A673 (cell line): ENCODE measurements around the gene ADAMTS2. TPM values are rescaled to one million over a fixed set of nuclear protein-coding genes. Genes with fewer than 3 reads are reported as not detected.

Source experiments
- BruUV-seq: library from RNA; stranded (reverse); fragments of 400-500 nt; replicated peaks from 2 replicates; lab custom pipeline; 2021; lab: Mats Ljungman, UMichigan
- CTCF ChIA-PET: fragments of 300-600 bp; sonication (Branson Sonifier 250); formaldehyde crosslinking; loops from one replicate; lab custom pipeline; 2022; ENCODE audit warnings: antibody characterized with exemption; lab: Charles Lee
- POLR2A ChIA-PET: fragments of 300-600 bp; sonication (Branson Sonifier 250); formaldehyde crosslinking; loops from one replicate; lab custom pipeline; 2022; ENCODE audit warnings: antibody characterized with exemption; ENCODE audit not compliant: low non-redundant PET; lab: Charles Lee
- DNase-seq: peaks from one replicate; pipeline ENCODE4 v3.0.0-alpha.2; 2015; ENCODE audit warnings: low spot score
- H3K27ac ChIP-seq: fragments of 200-600 bp; sonication (generic); 2 replicates; pipeline ENCODE4 v1.5.1; 2016; ENCODE audit warnings: mixed run types, low read depth, mild to moderate bottlenecking, mixed read lengths, antibody characterized with exemption, low read length; ENCODE audit not compliant: poor library complexity, severe bottlenecking
- H3K27me3 ChIP-seq: fragments of 200-600 bp; sonication (generic); replicated peaks from 2 replicates; pipeline ENCODE4 v1.6.1; 2017; ENCODE audit warnings: mixed run types, low read depth, mild to moderate bottlenecking, mixed read lengths, antibody characterized with exemption, low read length; ENCODE audit not compliant: insufficient read depth, poor library complexity
- H3K36me3 ChIP-seq: fragments of 200-600 bp; sonication (generic); 2 replicates; pipeline ENCODE4 v1.6.1; 2016; ENCODE audit warnings: mixed run types, mild to moderate bottlenecking, mixed read lengths, antibody characterized with exemption, low read length; ENCODE audit not compliant: insufficient read depth, poor library complexity, severe bottlenecking
- H3K4me1 ChIP-seq: fragments of 200-600 bp; sonication (generic); 2 replicates; pipeline ENCODE4 v1.6.1; 2017; ENCODE audit warnings: mixed run types, mild to moderate bottlenecking, mixed read lengths, antibody characterized with exemption, low read length; ENCODE audit not compliant: insufficient read depth, poor library complexity, severe bottlenecking
- H3K4me3 ChIP-seq: fragments of 200-600 bp; sonication (generic); 2 replicates; pipeline ENCODE4 v1.5.1; 2016; ENCODE audit warnings: low read depth, mixed run types, mild to moderate bottlenecking, mixed read lengths, low read length; ENCODE audit not compliant: poor library complexity, severe bottlenecking
- H3K9me3 ChIP-seq: fragments of 200-600 bp; sonication (generic); 2 replicates; pipeline ENCODE4 v1.6.1; 2016; ENCODE audit warnings: mixed run types, low read depth, mild to moderate bottlenecking, mixed read lengths, antibody characterized with exemption, low read length; ENCODE audit not compliant: poor library complexity, severe bottlenecking
- EZH2 ChIP-seq: fragments of 200-600 bp; sonication (generic); IDR thresholded peaks from 2 replicates; pipeline ENCODE4 v1.6.1; 2017; ENCODE audit warnings: borderline replicate concordance, low read depth, mild to moderate bottlenecking, mixed read lengths, antibody characterized with exemption, low read length; ENCODE audit not compliant: poor library complexity, severe bottlenecking
- intact Hi-C: fragments of 100-400 bp; cut with micrococcal nuclease; formaldehyde crosslinking; loops from one replicate; pipeline ENCODE4 v1.10.0; 2022; ENCODE audit not compliant: unreplicated experiment
- total RNA-seq: library from RNA; stranded (reverse); gene quantifications from 2 replicates; pipeline ENCODE4 v1.2.3, GENCODE V29; 2021
- TF ChIP-seq, protein P1 (sequence below): fragments of 300-800, 200-600 bp; sonication (generic); conservative IDR thresholded peaks from 2 replicates; pipeline ENCODE4 v1.5.1; 2017; ENCODE audit warnings: low read depth, mild to moderate bottlenecking, antibody characterized with exemption, low read length, moderate library complexity, mixed read lengths

Gene ADAMTS2
- total RNA-seq, 1 experiment from 2014 or later = 0.39 TPM

DNA sequence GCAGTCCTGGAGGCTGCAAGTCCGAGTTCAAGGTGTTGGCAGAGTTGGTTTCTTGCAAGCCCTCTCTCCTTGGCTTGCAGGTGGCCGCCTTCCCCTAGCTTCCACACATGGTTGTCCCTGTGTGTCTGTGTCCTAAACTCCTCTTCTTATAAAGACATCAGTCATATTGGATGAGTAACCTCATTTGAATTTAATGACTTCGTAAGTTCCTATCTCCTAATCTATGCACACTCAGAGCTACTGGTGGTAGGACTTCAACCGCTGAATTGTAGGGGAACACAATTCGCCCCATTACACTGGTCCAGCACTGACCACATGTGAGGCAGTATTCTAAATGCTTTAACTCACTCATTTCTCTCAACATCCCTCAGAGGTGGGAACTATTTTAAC, 25.9 kb upstream of the ADAMTS2 start:
- no peaks in the 10 kb centered on the region for H3K27me3 ChIP-seq
- H3K27ac ChIP-seq = no peak overlapping the region
- ChIA-PET POLR2A (no interaction called here), CTCF (no interaction called here)
- no peaks in the 10 kb centered on the region for H3K36me3 ChIP-seq
- TF ChIP-seq, protein P1, sequence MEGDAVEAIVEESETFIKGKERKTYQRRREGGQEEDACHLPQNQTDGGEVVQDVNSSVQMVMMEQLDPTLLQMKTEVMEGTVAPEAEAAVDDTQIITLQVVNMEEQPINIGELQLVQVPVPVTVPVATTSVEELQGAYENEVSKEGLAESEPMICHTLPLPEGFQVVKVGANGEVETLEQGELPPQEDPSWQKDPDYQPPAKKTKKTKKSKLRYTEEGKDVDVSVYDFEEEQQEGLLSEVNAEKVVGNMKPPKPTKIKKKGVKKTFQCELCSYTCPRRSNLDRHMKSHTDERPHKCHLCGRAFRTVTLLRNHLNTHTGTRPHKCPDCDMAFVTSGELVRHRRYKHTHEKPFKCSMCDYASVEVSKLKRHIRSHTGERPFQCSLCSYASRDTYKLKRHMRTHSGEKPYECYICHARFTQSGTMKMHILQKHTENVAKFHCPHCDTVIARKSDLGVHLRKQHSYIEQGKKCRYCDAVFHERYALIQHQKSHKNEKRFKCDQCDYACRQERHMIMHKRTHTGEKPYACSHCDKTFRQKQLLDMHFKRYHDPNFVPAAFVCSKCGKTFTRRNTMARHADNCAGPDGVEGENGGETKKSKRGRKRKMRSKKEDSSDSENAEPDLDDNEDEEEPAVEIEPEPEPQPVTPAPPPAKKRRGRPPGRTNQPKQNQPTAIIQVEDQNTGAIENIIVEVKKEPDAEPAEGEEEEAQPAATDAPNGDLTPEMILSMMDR = no peak
- TF ChIP-seq EZH2 = no peak
- H3K4me1 ChIP-seq = no peaks in the 10 kb centered on the region
- H3K4me3 ChIP-seq = no peak overlapping the region
- no peaks in the 10 kb centered on the region for H3K9me3 ChIP-seq
- DNase-seq = no peak
- intact Hi-C loops = no loop called here
- no TSS peak for BruUV-seq

DNA sequence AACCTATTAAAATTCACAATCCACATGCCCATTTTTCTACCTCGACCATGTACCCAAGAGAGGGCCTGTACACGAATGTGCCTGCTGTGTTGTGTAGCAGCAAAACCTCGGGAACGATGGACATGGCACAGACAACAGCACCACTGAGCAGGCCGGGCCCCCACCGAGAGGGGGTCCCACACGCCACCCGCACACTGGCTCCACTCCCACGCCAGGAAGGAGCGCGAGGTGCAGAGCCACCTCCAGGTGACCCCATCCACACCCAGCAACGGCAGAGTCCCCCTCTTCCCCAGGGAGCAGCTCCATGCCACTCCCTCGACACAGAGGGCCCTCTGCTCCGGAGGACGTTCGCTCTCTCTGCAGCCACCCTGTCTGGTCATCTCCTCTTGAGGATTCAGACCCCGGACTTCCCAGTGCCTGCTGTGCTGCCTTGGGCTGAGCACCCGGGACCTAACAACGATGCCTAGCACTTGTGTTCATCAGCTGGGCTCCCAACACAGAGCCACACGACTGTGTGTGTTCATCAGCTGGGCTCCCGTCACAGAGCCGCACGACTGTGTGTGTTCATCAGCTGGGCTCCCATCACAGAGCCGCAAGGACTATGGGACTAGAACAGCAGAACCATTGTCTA, 25.3 kb upstream of the ADAMTS2 start:
- no TSS peak for BruUV-seq
- no peak for TF ChIP-seq EZH2
- TF ChIP-seq, protein P1 = no peak
- intact Hi-C loops = no loop called here
- Histone ChIP-seq H3K27me3 (no peaks in the 10 kb centered on the region), H3K9me3 (no peaks in the 10 kb centered on the region), H3K27ac (no peak overlapping the region), H3K4me1 (no peaks in the 10 kb centered on the region), H3K4me3 (no peak overlapping the region), H3K36me3 (no peaks in the 10 kb centered on the region)
- ChIA-PET POLR2A (no interaction called here), CTCF (no interaction called here)
- no peak for DNase-seq

DNA sequence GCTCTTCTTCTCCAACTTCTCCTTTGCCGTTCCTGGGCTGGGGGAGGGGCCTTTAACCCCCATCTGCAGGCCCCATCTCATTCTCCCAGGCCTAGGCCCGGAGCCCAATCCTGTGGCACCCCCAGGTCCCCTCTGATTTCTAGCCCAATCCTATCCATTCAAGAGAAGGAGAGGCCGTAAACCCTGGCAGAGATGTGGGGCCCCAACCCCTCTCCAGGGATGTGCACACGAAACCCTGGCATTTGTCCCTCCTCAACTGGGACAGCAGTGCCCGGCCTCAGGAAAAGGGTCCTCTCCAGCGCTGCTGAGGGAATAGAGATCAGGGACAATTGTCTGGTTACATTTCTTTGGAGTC, 24.2 kb upstream of the ADAMTS2 start:
- CTCF ChIA-PET = no interaction called here
- POLR2A ChIA-PET = no interaction called here
- Histone ChIP-seq H3K27me3 (no peaks in the 10 kb centered on the region), H3K9me3 (no peaks in the 10 kb centered on the region), H3K36me3 (no peaks in the 10 kb centered on the region), H3K27ac (no peak overlapping the region), H3K4me3 (no peak overlapping the region), H3K4me1 (no peaks in the 10 kb centered on the region)
- BruUV-seq = no TSS peak
- no peak for DNase-seq
- intact Hi-C loops = no loop called here
- TF ChIP-seq, protein P1 = no peak
- TF ChIP-seq EZH2 = no peak
